IMR-90 (cell line): ENCODE measurements around the gene SSR4. TPM values are rescaled to one million over a fixed set of nuclear protein-coding genes. Genes with fewer than 3 reads are reported as not detected.

Source experiments
- ATAC-seq: fragments of 200-7000 bp; cut with Tn5 transposase; 2 replicates; pipeline ENCODE4 v1.9.1; 2020; ENCODE audit warnings: low read depth, mild to moderate bottlenecking, moderate library complexity
- BruUV-seq: library from RNA; stranded (reverse); fragments of 400-500 nt; replicated peaks from 2 replicates; lab custom pipeline; 2021; lab: Mats Ljungman, UMichigan
- CTCF ChIA-PET: fragments of 300-600 bp; formaldehyde crosslinking; extraction: SDS; loops from one replicate; lab custom pipeline; 2021; ENCODE audit warnings: antibody characterized with exemption; lab: Yijun Ruan, JAX
- POLR2A ChIA-PET: fragments of 300-600 bp; sonication (Branson Sonifier 250); formaldehyde crosslinking; loops from one replicate; lab custom pipeline; 2022; ENCODE audit warnings: antibody characterized with exemption; ENCODE audit not compliant: unreplicated experiment; lab: Charles Lee
- DNase-seq: peaks from one replicate; pipeline ENCODE4 v3.0.0; 2013
- H2AFZ ChIP-seq: replicated peaks from 2 replicates; pipeline ENCODE3; 2013; ENCODE audit warnings: low read length, mild to moderate bottlenecking; ENCODE audit not compliant: poor library complexity
- H2AK5ac ChIP-seq: 2 replicates; pipeline ENCODE4 v1.6.1; 2013; ENCODE audit warnings: low read depth, low read length, inconsistent platforms
- H2AK9ac ChIP-seq: replicated peaks from 2 replicates; pipeline ENCODE3; 2013; ENCODE audit warnings: mild to moderate bottlenecking, low read depth, low read length, moderate library complexity; ENCODE audit not compliant: poor library complexity
- H2BK120ac ChIP-seq: 2 replicates; pipeline ENCODE4 v1.6.1; 2013; ENCODE audit warnings: low read depth, low read length, inconsistent platforms
- H2BK15ac ChIP-seq: 3 replicates; pipeline ENCODE4 v1.6.1; 2013; ENCODE audit warnings: low read depth, low read length, inconsistent platforms
- H2BK20ac ChIP-seq: 2 replicates; pipeline ENCODE4 v1.6.1; 2013; ENCODE audit warnings: low read depth, mild to moderate bottlenecking, inconsistent platforms, low read length, moderate library complexity
- H2BK5ac ChIP-seq: 2 replicates; pipeline ENCODE4 v1.6.1; 2013; ENCODE audit warnings: mild to moderate bottlenecking, low read depth, low read length, inconsistent platforms; ENCODE audit not compliant: poor library complexity, severe bottlenecking
- H3K14ac ChIP-seq: replicated peaks from 2 replicates; pipeline ENCODE4 v1.6.1; 2013; ENCODE audit warnings: low read depth, low read length, inconsistent platforms
- H3K18ac ChIP-seq: 2 replicates; pipeline ENCODE4 v1.6.1; 2013; ENCODE audit warnings: low read depth, low read length, control low read depth
- H3K23ac ChIP-seq: 2 replicates; pipeline ENCODE4 v1.6.1; 2013; ENCODE audit warnings: low read depth, low read length, inconsistent platforms
- H3K27ac ChIP-seq: 2 replicates; pipeline ENCODE4 v1.5.1; 2013; ENCODE audit warnings: mild to moderate bottlenecking, control low read depth, low read length; ENCODE audit not compliant: insufficient read depth
- H3K27me3 ChIP-seq: 2 replicates; pipeline ENCODE4 v1.6.1; 2013; ENCODE audit warnings: low read length; ENCODE audit not compliant: control insufficient read depth, insufficient read depth
- H3K36me3 ChIP-seq: 2 replicates; pipeline ENCODE4 v1.6.1; 2013; ENCODE audit warnings: low read length, mixed read lengths; ENCODE audit not compliant: control insufficient read depth, insufficient read depth
- H3K4ac ChIP-seq: 2 replicates; pipeline ENCODE4 v1.6.1; 2013; ENCODE audit warnings: low read depth, low read length, inconsistent platforms
- H3K4me1 ChIP-seq: 2 replicates; pipeline ENCODE4 v1.6.1; 2013; ENCODE audit warnings: low read length, mixed read lengths; ENCODE audit not compliant: control insufficient read depth, insufficient read depth
- H3K4me2 ChIP-seq: 2 replicates; pipeline ENCODE4 v1.6.1; 2013; ENCODE audit warnings: low read depth, mild to moderate bottlenecking, control low read depth, low read length, moderate library complexity
- H3K4me3 ChIP-seq: 2 replicates; pipeline ENCODE4 v1.5.1; 2013; ENCODE audit warnings: low read depth, mild to moderate bottlenecking, control low read depth, low read length, moderate library complexity; ENCODE audit not compliant: insufficient read depth
- H3K56ac ChIP-seq: 2 replicates; pipeline ENCODE4 v1.6.1; 2013; ENCODE audit warnings: low read length, inconsistent platforms; ENCODE audit not compliant: insufficient read depth; ENCODE audit errors: extremely low read depth
- H3K79me1 ChIP-seq, 2 experiments: 2 replicates each; pipeline ENCODE4 v1.6.1; 2013; ENCODE audit warnings: low read length in 2 of 2, inconsistent platforms in 1 of 2, low read depth in 1 of 2
- H3K9ac ChIP-seq: 2 replicates; pipeline ENCODE4 v1.6.1; 2013; ENCODE audit warnings: low read depth, low read length, control low read depth
- H3K9me1 ChIP-seq: 2 replicates; pipeline ENCODE4 v1.6.1; 2013; ENCODE audit warnings: low read length, inconsistent platforms; ENCODE audit not compliant: insufficient read depth
- H3K9me3 ChIP-seq: 2 replicates; pipeline ENCODE4 v1.6.1; 2013; ENCODE audit warnings: low read length; ENCODE audit not compliant: control insufficient read depth, insufficient read depth
- H4K20me1 ChIP-seq: 2 replicates; pipeline ENCODE4 v1.6.1; 2013; ENCODE audit warnings: low read length, inconsistent platforms; ENCODE audit not compliant: insufficient read depth
- H4K5ac ChIP-seq: 2 replicates; pipeline ENCODE4 v1.6.1; 2013; ENCODE audit warnings: mild to moderate bottlenecking, low read depth, low read length, control low read depth
- H4K8ac ChIP-seq, 2 experiments: 2 replicates each; pipeline ENCODE4 v1.6.1; 2013; ENCODE audit warnings: low read depth in 2 of 2, low read length in 2 of 2, control low read depth in 1 of 2, inconsistent platforms in 1 of 2
- H4K91ac ChIP-seq: 2 replicates; pipeline ENCODE4 v1.6.1; 2013; ENCODE audit warnings: low read depth, low read length, inconsistent platforms; ENCODE audit not compliant: insufficient read depth
- BHLHE40 ChIP-seq: fragments of 150-350 bp; IDR thresholded peaks from 2 replicates; pipeline ENCODE4 v1.6.1; 2016; ENCODE audit warnings: mild to moderate bottlenecking, low read depth, low read length
- CHD1 ChIP-seq: IDR thresholded peaks from 2 replicates; pipeline ENCODE4 v1.6.1; 2012; ENCODE audit warnings: low read depth, low read length, improper control_type of control experiment
- FOS ChIP-seq: fragments of 150-350 bp; IDR thresholded peaks from 2 replicates; pipeline ENCODE4 v1.6.1; 2016; ENCODE audit warnings: low read depth, low read length
- MAFK ChIP-seq: IDR thresholded peaks from 2 replicates; pipeline ENCODE4 v1.6.1; 2012; ENCODE audit warnings: low read depth, low read length, improper control_type of control experiment
- MXI1 ChIP-seq: IDR thresholded peaks from 2 replicates; pipeline ENCODE4 v1.6.1; 2012; ENCODE audit warnings: low read depth, mild to moderate bottlenecking, low read length, moderate library complexity, borderline replicate concordance
- NFE2L2 ChIP-seq: fragments of 150-350 bp; IDR thresholded peaks from 2 replicates; pipeline ENCODE4 v1.6.1; 2016; ENCODE audit warnings: low read depth, mild to moderate bottlenecking, low read length
- POLR2A ChIP-seq: IDR thresholded peaks from 2 replicates; pipeline ENCODE4 v1.6.1; 2012; ENCODE audit warnings: mild to moderate bottlenecking, low read depth, low read length
- RAD21 ChIP-seq: IDR thresholded peaks from 2 replicates; pipeline ENCODE4 v1.6.1; 2012; ENCODE audit warnings: low read length, improper control_type of control experiment
- RCOR1 ChIP-seq: IDR thresholded peaks from 2 replicates; pipeline ENCODE4 v1.6.1; 2012; ENCODE audit warnings: mild to moderate bottlenecking, low read length, improper control_type of control experiment; ENCODE audit not compliant: insufficient replicate concordance
- RFX5 ChIP-seq: IDR thresholded peaks from 2 replicates; pipeline ENCODE4 v1.8.0; 2012; ENCODE audit warnings: low read depth, mild to moderate bottlenecking, low read length, moderate library complexity
- SMC3 ChIP-seq: fragments of 150-350 bp; IDR thresholded peaks from 2 replicates; pipeline ENCODE4 v1.6.1; 2016; ENCODE audit warnings: low read depth, mild to moderate bottlenecking, antibody characterized with exemption, low read length, moderate library complexity
- WGBS, 2 experiments: methylation state at CpG; one replicate each; pipeline versions ENCODE4 v1.1.5 to v1.1.7; 2013; ENCODE audit warnings: missing lambda C conversion rate in 2 of 2; ENCODE audit not compliant: insufficient read length in 1 of 2; ENCODE audit errors: extremely low coverage in 2 of 2; 5-methylcytosine and 5-hydroxymethylcytosine counted together
- dilution Hi-C: fragments of 300-500 bp; cut with HindIII; formaldehyde crosslinking; loops from one replicate; pipeline ENCODE4 v1.14.3; 2018; ENCODE audit warnings: low sequenced_read_pairs; ENCODE audit not compliant: unreplicated experiment
- in situ Hi-C: fragments of 300-500 bp; cut with MboI; formaldehyde crosslinking; loops from 3 replicates; pipeline ENCODE4 v1.14.3; 2019; ENCODE audit warnings: low sequenced_read_pairs, inconsistent platforms, mixed read lengths
- intact Hi-C: fragments of 100-400 bp; cut with micrococcal nuclease; formaldehyde crosslinking; loops from 2 replicates; pipeline ENCODE4 v1.10.0; 2022
- polyA plus RNA-seq, 3 experiments: library from polyadenylated mRNA; depleted of rRNA; stranded (reverse); fragments of >200 nt; gene quantifications; 2 replicates each; pipeline ENCODE4 v1.2.3, GENCODE V29; 2012; ENCODE audit warnings: low replicate concordance in 1 of 3
- total RNA-seq: library from RNA; depleted of rRNA; stranded (reverse); fragments of >200 nt; gene quantifications from 2 replicates; pipeline ENCODE4 v1.2.3, GENCODE V29; 2012
- TF ChIP-seq, protein P1 (sequence below): fragments of 150-350 bp; IDR thresholded peaks from 2 replicates; pipeline ENCODE4 v1.6.1; 2016; ENCODE audit warnings: low read depth, mild to moderate bottlenecking, low read length, moderate library complexity, borderline replicate concordance
- TF ChIP-seq, protein P2 (sequence below): fragments of 150-350 bp; IDR thresholded peaks from 2 replicates; pipeline ENCODE4 v1.6.1; 2017; ENCODE audit warnings: mild to moderate bottlenecking, antibody characterized with exemption, low read length, low read depth
- TF ChIP-seq, protein P3 (sequence below): conservative IDR thresholded peaks from 2 replicates; pipeline ENCODE4 v1.5.1; 2012; ENCODE audit warnings: mild to moderate bottlenecking, low read depth, low read length, improper control_type of control experiment

The SSR4 gene
- total and polyA plus RNA-seq, 2 of the 4 experiments (the other 2 are of a cell fraction): 141 to 480 TPM

DNA sequence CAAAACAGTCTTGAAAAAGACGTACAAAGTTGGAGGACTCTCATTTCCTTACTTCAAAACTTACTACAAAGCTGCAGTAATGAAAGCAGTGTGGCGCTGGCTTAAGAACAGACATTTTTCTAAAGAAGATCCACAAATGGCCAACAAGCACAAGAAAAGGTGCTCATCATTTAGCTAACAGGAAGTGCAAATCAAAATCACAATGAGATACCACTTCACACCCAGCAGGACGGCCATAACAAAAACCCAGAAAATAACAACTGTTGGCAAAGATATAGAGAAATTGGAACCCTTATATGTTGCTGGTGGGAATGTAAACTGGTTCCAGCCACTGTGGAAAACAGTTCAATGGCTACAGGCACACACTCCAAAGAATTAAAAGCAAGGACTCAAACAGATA, 32.5 kb downstream of the SSR4 start:
- Histone ChIP-seq H3K9me1 (no peaks in the 10 kb centered on the region), H3K9ac (no peak overlapping the region), H4K8ac (no peak overlapping the region), H4K5ac (no peak overlapping the region), H2BK15ac (no peak overlapping the region), H3K4me2 (no peak overlapping the region), H3K4me1 (no peaks in the 10 kb centered on the region), H4K20me1 (no peaks in the 10 kb centered on the region; the same call in 1 of the 2 replicates), H3K4me3 (no peak overlapping the region), H3K9me3 (peaks cover 13% of the 10 kb centered on the region; the same call in 1 of the 2 replicates), H3K14ac (no peak overlapping the region), H4K91ac (no peak overlapping the region), H2AK5ac (no peak overlapping the region), H3K79me1 (no peaks in the 10 kb centered on the region), H3K27me3 (peaks cover 53% of the 10 kb centered on the region), H2AK9ac (no peak overlapping the region), H3K4ac (no peak overlapping the region), H2BK5ac (no peak overlapping the region), H3K23ac (no peak overlapping the region), H3K36me3 (no peaks in the 10 kb centered on the region), H2BK120ac (no peak overlapping the region), H3K27ac (no peak overlapping the region), H2BK20ac (no peak overlapping the region), H3K56ac (no peak overlapping the region), H2AFZ (no peak overlapping the region), H3K18ac (no peak overlapping the region)
- ATAC-seq: no peak
- no CpG with 5 or more reads among the region's 3 CpGs for WGBS, 2 experiments
- TF ChIP-seq POLR2A (no peak), CHD1 (no peak), BHLHE40 (no peak), MXI1 (no peak), NFE2L2 (no peak), MAFK (no peak), SMC3 (no peak), FOS (no peak), RCOR1 (no peak), RFX5 (no peak), RAD21 (no peak)
- TF ChIP-seq, protein P1, sequence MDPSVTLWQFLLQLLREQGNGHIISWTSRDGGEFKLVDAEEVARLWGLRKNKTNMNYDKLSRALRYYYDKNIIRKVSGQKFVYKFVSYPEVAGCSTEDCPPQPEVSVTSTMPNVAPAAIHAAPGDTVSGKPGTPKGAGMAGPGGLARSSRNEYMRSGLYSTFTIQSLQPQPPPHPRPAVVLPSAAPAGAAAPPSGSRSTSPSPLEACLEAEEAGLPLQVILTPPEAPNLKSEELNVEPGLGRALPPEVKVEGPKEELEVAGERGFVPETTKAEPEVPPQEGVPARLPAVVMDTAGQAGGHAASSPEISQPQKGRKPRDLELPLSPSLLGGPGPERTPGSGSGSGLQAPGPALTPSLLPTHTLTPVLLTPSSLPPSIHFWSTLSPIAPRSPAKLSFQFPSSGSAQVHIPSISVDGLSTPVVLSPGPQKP: no peak
- TF ChIP-seq, protein P2, sequence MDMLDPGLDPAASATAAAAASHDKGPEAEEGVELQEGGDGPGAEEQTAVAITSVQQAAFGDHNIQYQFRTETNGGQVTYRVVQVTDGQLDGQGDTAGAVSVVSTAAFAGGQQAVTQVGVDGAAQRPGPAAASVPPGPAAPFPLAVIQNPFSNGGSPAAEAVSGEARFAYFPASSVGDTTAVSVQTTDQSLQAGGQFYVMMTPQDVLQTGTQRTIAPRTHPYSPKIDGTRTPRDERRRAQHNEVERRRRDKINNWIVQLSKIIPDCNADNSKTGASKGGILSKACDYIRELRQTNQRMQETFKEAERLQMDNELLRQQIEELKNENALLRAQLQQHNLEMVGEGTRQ: no peak
- TF ChIP-seq, protein P3, sequence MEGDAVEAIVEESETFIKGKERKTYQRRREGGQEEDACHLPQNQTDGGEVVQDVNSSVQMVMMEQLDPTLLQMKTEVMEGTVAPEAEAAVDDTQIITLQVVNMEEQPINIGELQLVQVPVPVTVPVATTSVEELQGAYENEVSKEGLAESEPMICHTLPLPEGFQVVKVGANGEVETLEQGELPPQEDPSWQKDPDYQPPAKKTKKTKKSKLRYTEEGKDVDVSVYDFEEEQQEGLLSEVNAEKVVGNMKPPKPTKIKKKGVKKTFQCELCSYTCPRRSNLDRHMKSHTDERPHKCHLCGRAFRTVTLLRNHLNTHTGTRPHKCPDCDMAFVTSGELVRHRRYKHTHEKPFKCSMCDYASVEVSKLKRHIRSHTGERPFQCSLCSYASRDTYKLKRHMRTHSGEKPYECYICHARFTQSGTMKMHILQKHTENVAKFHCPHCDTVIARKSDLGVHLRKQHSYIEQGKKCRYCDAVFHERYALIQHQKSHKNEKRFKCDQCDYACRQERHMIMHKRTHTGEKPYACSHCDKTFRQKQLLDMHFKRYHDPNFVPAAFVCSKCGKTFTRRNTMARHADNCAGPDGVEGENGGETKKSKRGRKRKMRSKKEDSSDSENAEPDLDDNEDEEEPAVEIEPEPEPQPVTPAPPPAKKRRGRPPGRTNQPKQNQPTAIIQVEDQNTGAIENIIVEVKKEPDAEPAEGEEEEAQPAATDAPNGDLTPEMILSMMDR: no peak
- no peak for DNase-seq
- intact Hi-C loops: no loop called here
- BruUV-seq: no TSS peak
- in situ Hi-C loops: no loop called here
- POLR2A ChIA-PET: no interaction called here
- dilution Hi-C loops: no loop called here
- CTCF ChIA-PET: no interaction called here
